SK-N-MC (cell line): ENCODE results near the gene ADAM8.

Experiments used
- EZH2 ChIP-seq: fragments of 200-600 bp; sonication (generic); IDR thresholded peaks from one replicate; pipeline ENCODE4 v1.6.1; 2017; ENCODE audit warnings: antibody characterized with exemption
- FOXP2 ChIP-seq: optimal IDR thresholded peaks from 2 replicates; pipeline ENCODE3; 2011; ENCODE audit warnings: mild to moderate bottlenecking, moderate library complexity; ENCODE audit not compliant: insufficient read depth; ENCODE audit errors: extremely low read length, control extremely low read depth
- POLR2AphosphoS5 ChIP-seq: IDR thresholded peaks from 2 replicates; pipeline ENCODE4 v1.6.1; 2012; ENCODE audit warnings: mild to moderate bottlenecking, low read depth, low read length, borderline replicate concordance

GRCh38 chr10:133236401-133237240 lies 40.0 kb downstream of the ADAM8 start:
- TF ChIP-seq EZH2, result no peak
- TF ChIP-seq FOXP2, result no peak
- no peak for TF ChIP-seq POLR2AphosphoS5
